Panc1 (cell line): Measurements from ENCODE around the gene DAB2. TPM values are rescaled to one million over a fixed set of nuclear protein-coding genes. Genes with fewer than 3 reads are reported as not detected.

Experiments used
- ATAC-seq: fragments of 200-7000 bp; cut with Tn5 transposase; 2 replicates; pipeline ENCODE4 v1.9.1; 2020; ENCODE audit warnings: mild to moderate bottlenecking, moderate library complexity
- BruUV-seq: library from RNA; stranded (reverse); fragments of 400-500 nt; replicated peaks from 2 replicates; lab custom pipeline; 2021; lab: Mats Ljungman, UMichigan
- CTCF ChIA-PET: fragments of 300-600 bp; sonication (Branson Sonifier 250); formaldehyde crosslinking; loops from one replicate; lab custom pipeline; 2022; ENCODE audit warnings: antibody characterized with exemption; lab: Charles Lee
- POLR2A ChIA-PET: fragments of 300-600 bp; sonication (Branson Sonifier 250); formaldehyde crosslinking; loops from one replicate; lab custom pipeline; 2022; ENCODE audit warnings: antibody characterized with exemption; lab: Charles Lee
- DNase-seq: peaks from one replicate; pipeline ENCODE4 v3.0.0-alpha.2; 2010; ENCODE audit warnings: low read depth, low spot score
- H3K27ac ChIP-seq: 2 replicates; pipeline ENCODE4 v1.5.1; 2011; ENCODE audit warnings: mild to moderate bottlenecking, low read length, inconsistent platforms
- H3K27me3 ChIP-seq: fragments of 200-500 bp; sonication (Bioruptor generic); 2 replicates; pipeline ENCODE4 v1.6.0; 2014; ENCODE audit warnings: low read length, inconsistent platforms; ENCODE audit not compliant: control insufficient read depth, insufficient read depth
- H3K36me3 ChIP-seq: fragments of 200-500 bp; sonication (Bioruptor generic); 2 replicates; pipeline ENCODE4 v1.5.1; 2014; ENCODE audit warnings: inconsistent platforms, mild to moderate bottlenecking, low read length, moderate library complexity; ENCODE audit not compliant: control insufficient read depth, insufficient read depth
- H3K4me1 ChIP-seq: 2 replicates; pipeline ENCODE4 v1.5.1; 2011; ENCODE audit warnings: inconsistent platforms, mild to moderate bottlenecking, low read length, moderate library complexity; ENCODE audit not compliant: control insufficient read depth, insufficient read depth
- H3K4me3 ChIP-seq, 2 experiments: 2 replicates each; pipeline ENCODE4 v1.5.1; 2011 to 2012; ENCODE audit warnings: low read depth in 2 of 2, low read length in 2 of 2, mild to moderate bottlenecking in 2 of 2, inconsistent platforms in 1 of 2, moderate library complexity in 1 of 2
- H3K9me3 ChIP-seq: fragments of 200-500 bp; sonication (Bioruptor generic); 2 replicates; pipeline ENCODE4 v1.5.1; 2014; ENCODE audit warnings: low read depth, mild to moderate bottlenecking, inconsistent platforms, low read length, moderate library complexity; ENCODE audit not compliant: control insufficient read depth, insufficient read depth
- CTCF ChIP-seq: fragments of 450-650 bp; IDR thresholded peaks from 2 replicates; pipeline ENCODE4 v1.5.1; 2017; ENCODE audit warnings: mild to moderate bottlenecking
- POLR2AphosphoS5 ChIP-seq: IDR thresholded peaks from 2 replicates; pipeline ENCODE4 v1.6.1; 2012; ENCODE audit warnings: mild to moderate bottlenecking, low read depth, low read length, moderate library complexity
- REST ChIP-seq, 2 experiments: IDR thresholded peaks; 2 replicates each; pipeline ENCODE4 v1.6.1; 2011 to 2012; ENCODE audit warnings: low read depth in 2 of 2, control low read depth in 1 of 2, low read length in 1 of 2, mild to moderate bottlenecking in 1 of 2, moderate library complexity in 1 of 2; ENCODE audit not compliant: insufficient read depth in 1 of 2
- SIN3A ChIP-seq: IDR thresholded peaks from 2 replicates; pipeline ENCODE4 v1.6.1; 2012; ENCODE audit warnings: low read depth, mild to moderate bottlenecking, low read length, moderate library complexity, borderline replicate concordance; ENCODE audit not compliant: insufficient read depth
- TCF7L2 ChIP-seq: IDR thresholded peaks from 2 replicates; pipeline ENCODE4 v1.6.1; 2011; ENCODE audit warnings: mild to moderate bottlenecking, low read depth, low read length, inconsistent platforms
- in situ Hi-C: cut with HindIII; loops from 2 replicates; pipeline ENCODE4 v1.10.0; 2016; ENCODE audit warnings: low sequenced_read_pairs, low pct_unique_long_range_greater_than_20kb
- intact Hi-C: fragments of 100-400 bp; cut with micrococcal nuclease; formaldehyde crosslinking; loops from one replicate; pipeline ENCODE4 v1.10.0; 2022; ENCODE audit not compliant: unreplicated experiment
- total RNA-seq: library from RNA; stranded (reverse); gene quantifications from one replicate; pipeline ENCODE4 v1.2.1, GENCODE V29; 2021; ENCODE audit not compliant: unreplicated experiment

Gene DAB2
- total RNA-seq, 1 experiment from 2014 or later, result 1.7 TPM

- ChIA-PET CTCF (no interaction called here), POLR2A (no interaction called here)
- ATAC-seq (no peak), DNase-seq (no peak)
- no peaks in the 10 kb centered on the region for H3K4me1 ChIP-seq
- H3K36me3 ChIP-seq, result no peaks in the 10 kb centered on the region
- no peaks in the 10 kb centered on the region for H3K27me3 ChIP-seq
- in situ Hi-C loops, result no loop called here
- H3K27ac ChIP-seq, result no peak overlapping the region
- no peak for TF ChIP-seq REST (IDR thresholded peaks at IDR 0.05; ENCODE audit: insufficient read depth in 1 of 2, low read depth in 2 of 2, low read length in 1 of 2)
- TF ChIP-seq POLR2AphosphoS5, result no peak
- TF ChIP-seq CTCF, result no peak
- TF ChIP-seq TCF7L2, result no peak
- no peak for TF ChIP-seq SIN3A
- no TSS peak for BruUV-seq
- no peaks in the 10 kb centered on the region for H3K9me3 ChIP-seq
- H3K4me3 ChIP-seq, result no peak overlapping the region
- intact Hi-C loops, result no loop called here
Measured at GRCh38 chr5:39396843-39397242, 27.9 kb downstream of the DAB2 start.

GRCh38 chr5:39395521-39395920 is 29.3 kb downstream of the DAB2 start:
- Histone ChIP-seq H3K4me1 (no peaks in the 10 kb centered on the region), H3K27me3 (no peaks in the 10 kb centered on the region), H3K4me3 (no peak overlapping the region), H3K36me3 (no peaks in the 10 kb centered on the region), H3K27ac (no peak overlapping the region), H3K9me3 (no peaks in the 10 kb centered on the region)
- BruUV-seq, result no TSS peak
- POLR2A ChIA-PET, result no interaction called here
- CTCF ChIA-PET, result no interaction called here
- in situ Hi-C loops, result no loop called here
- no peak for DNase-seq
- intact Hi-C loops, result no loop called here
- TF ChIP-seq REST (IDR thresholded peaks at IDR 0.05; ENCODE audit: insufficient read depth in 1 of 2, low read depth in 2 of 2, low read length in 1 of 2), result no peak
- no peak for TF ChIP-seq SIN3A
- no peak for TF ChIP-seq TCF7L2
- no peak for TF ChIP-seq POLR2AphosphoS5
- TF ChIP-seq CTCF, result no peak
- ATAC-seq, result no peak
